NCI-H2107 treated with DMSO at 0.1 percent for 48 hours (cell line): ENCODE results near the gene WAC.

ENCODE experiments used
- DNase-seq: peaks from one replicate; lab custom pipeline; 2025; ENCODE audit not compliant: unreplicated experiment; lab: John Stamatoyannopoulos, UW

WAC gene

DNA sequence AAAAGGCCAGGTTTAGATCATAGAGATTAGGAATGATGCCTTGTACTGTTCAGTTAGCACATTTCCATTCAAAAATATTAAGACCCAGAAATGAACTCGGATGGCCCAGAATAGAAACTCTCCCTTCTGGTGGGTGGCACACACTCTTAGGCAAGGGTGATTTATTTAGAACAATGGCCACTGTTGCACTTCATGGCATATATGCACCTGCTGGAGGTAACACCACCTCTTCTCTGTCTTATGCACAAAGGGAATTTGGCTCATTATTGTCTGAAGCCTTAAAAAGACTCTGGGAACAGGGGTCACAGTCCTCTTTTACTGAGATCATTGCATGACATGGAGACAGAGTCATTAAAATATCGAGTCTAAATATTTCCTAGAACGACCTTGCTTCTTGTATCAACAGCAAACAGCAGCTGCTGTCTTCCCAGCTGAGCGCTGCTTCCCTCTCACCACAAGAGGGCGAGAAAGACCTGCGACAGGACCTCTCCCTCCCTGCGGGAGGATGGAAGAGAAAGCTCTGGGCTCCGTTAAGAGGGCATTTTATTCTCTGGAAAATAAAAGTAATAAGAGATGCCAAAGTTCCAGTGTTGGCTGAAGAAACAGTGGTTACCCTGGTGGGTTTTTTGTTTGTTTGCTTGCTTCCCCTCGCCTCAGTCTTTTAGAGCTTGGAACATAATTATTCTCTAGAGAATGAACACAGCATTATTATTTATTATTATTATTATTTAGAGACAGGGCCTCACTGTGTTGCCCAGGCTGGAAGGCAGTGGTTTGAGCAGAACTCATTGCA lies 130.9 kb downstream of the WAC start:
- DNase-seq = peak; percentile 62

DNA sequence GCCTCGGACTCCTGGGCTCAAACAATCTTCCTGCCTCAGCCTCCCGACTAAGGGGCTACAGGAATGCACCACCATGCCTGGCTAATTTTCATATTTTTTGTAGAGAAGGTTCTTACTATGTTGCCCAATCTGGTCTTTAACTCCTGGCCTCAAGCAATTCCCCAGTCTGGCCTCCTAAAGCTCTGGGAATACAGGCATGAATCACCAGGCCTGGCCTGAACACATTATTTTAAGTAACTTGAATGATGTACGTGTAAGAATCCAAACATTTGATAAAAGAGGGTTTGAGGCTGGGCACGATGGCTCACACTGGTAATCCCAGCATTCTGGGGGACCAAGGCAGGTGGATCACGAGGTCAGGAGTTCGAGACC lies 131.4 kb downstream of the WAC start:
- DNase-seq = no peak

DNA sequence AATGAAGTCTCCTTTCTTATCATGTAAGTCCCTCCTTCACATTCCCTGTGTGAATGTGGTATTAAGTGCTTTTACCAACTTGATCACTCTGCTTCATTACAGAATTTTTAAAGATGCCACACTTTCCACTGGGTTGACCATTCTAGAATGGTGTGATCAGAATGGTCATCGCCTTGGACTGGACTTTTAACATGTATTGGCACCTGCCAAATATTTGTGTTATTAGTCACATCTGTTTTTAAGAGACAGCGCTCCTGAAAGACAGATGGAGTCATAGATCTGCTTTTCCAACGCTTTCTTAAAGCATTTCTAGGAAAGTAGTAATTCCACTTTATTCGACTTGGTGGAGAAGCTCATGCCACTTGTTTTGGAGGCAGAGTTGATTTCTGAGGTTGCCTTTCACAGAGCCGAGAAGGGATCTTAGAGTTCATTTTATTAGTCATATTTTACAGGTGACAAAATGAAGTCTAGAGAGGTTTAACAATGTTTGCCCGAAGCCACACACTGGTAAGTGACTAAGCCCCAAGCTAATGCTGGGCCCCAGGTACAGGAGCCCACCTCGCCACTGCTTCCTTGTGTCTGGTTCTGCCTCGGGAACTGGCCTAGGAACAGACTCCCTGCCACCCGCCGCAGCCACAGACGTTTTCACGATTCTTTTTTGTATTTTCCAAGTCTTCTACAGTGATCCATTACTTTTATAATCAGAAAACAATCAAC lies 134.0 kb downstream of the WAC start:
- no peak for DNase-seq

DNA sequence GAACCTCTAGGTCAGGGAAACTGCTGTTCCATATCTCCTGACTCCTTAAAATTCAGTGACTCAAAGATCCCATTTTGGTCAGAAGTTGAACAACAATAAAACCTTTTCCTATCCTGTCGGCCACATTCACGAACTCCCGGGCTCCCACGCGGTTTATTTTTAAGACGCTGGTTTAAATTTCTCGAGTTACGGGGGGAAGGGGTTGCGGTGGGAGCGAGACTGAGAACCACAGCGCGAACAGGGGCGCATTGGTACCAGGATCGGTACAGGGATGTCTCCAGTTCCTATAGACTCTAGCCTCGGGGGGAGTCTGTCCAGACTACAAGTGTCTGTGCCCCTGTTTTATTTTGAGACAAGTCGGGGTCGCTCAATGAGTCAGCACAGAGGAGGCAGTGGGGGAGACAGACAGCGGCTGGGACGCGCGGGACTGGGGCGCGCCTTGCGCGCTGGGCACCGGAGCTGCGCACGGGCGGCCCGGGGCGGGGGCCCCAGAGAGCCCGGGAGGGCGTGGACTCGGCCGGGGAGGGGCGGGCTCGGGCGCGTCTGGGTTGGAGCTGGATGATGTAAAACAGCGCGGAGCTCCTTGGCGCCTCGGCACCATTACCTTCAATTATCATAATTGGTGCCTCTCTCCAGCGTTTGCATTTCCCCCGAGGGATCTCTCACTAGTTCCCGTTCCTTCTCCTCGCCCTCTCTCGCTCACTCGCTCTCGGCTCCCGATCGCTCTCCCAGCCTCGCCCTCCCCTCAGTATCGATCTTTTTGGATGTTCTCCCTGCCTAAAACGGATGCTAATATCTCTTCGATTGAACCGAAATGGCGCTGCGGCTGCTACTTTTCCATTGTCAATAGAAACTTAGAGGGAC lies 135.7 kb downstream of the WAC start:
- DNase-seq = peak; percentile 28

DNA sequence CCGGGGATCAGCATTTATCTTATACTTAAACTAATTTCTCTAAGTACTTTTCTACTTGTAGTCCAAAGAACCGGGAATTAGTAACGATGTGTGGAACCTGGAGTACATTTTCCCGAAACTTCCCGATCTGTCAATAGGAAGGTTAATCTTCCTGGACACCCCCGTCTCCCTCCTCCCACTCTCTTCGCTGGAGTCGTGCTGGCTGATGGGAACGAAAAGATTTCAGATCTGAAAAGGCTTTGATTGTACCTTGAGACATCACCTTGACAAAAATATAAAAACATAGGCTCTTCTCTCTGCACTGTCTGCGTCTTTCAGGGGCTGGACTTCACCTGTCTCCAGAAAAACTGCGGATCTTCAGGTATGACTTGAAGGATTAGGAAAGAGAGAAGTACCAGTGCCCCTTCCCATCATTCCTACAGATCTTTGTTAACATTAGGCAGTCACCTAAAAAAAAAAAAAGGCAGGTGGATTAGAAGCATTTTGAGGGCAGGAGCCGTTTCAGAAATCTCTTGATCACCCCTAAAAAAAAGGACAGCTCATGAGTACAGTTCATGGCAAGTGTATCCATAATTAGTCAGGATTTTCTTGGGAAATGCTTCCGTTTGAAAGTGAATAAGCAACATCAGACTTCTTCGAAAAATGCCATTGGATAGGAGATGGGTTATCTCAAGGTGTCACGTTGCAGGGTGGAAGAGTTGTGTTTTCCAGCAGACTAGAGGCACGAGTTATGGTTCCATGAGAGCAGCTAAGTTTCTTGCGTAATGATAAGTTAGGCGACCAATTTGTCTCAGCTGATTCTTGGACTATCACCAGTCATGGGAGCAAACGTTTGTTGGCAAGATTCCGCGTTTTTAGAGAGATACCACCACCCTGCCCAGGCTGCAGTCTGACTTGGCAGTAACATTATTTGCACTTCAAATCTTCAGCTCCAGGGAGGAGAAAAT lies 136.6 kb downstream of the WAC start:
- no peak for DNase-seq
